D341Med (cell line): ENCODE results near the gene IGIP.
A peak's percentile ranks its signal among the peaks of the same experiment; 100 is the strongest.

Experiments used
- DNase-seq: peaks from one replicate; pipeline ENCODE4 v3.0.0; 2012; ENCODE audit warnings: low spot score

IGIP gene

GRCh38 chr5:140125637-140126036 lies at the start of gene IGIP:
Gene IGIP (plus strand): TSS chr5:140125937. CDS start chr5:140128477, 2,540 bp downstream.
- DNase-seq: no peak

GRCh38 chr5:140076142-140076541 lies 49.6 kb upstream of the IGIP start:
- DNase-seq: no peak

DNA sequence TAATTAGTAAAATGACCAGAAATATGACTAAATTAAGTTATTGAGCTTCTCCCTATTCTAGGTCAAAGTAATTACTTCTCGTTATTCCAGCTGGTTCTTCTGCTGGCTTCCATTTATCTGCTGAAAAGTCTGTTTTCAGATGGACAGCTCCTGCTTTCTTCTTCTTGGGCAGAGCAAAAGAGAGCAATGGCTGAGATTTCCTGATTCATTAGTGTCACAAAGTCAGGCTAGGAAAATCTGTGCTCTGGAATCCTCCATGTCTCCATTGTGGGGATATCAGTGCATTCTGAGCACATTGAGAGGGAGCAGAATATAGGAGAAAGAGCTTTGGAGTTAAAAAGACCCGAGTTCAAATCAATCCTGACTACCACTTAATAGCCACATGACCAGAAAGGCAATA lies 48.9 kb upstream of the IGIP start:
- no peak for DNase-seq

- no peak for DNase-seq
Observed at GRCh38 chr5:140083120-140083519, 42.6 kb upstream of the IGIP start.

- DNase-seq: no peak
Observed at GRCh38 chr5:140083650-140084049, 42.1 kb upstream of the IGIP start.

- DNase-seq: no peak
Observed at GRCh38 chr5:140084541-140084940, 41.2 kb upstream of the IGIP start.

GRCh38 chr5:140090251-140090650 lies 35.5 kb upstream of the IGIP start:
- DNase-seq: no peak

- no peak for DNase-seq
Observed at GRCh38 chr5:140093179-140093578, 32.6 kb upstream of the IGIP start.

- DNase-seq: no peak
Observed at GRCh38 chr5:140093866-140094265, 31.9 kb upstream of the IGIP start.

DNA sequence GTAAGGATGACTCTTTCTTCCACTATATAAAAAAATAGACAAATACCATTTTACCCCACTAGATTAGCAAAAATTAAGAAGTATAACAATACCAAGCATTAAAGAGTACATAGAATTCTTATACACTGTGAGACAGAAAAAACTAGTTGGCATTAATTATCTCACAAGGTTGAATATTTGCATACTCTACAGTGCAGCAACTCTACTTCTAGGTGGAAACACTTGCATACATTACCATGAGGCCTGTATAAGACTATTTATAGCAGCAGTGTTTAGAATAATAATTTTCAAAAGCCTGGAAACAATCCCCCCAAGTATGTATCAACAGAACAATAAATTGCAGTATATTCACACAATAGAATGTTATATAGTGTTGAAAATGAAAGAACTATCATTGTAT lies 30.8 kb upstream of the IGIP start:
- no peak for DNase-seq

DNA sequence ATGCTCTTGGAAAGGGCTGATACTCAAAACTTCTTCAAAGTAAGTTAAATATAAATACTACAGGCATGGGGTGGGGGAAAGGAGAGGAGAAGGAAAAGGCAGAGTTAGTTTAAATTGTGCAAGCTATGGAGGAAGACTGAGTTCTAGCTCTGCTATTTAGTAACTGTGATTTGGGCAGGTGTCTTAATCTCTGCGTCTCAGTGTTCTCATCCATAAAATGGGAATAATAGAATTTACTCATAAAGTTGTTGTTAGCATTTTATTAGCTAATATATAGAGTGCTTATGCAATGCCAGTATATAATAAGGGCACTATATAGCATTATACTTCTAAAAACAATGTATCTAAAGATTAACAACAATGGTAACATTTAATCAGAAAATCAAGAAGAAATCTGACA lies 24.6 kb upstream of the IGIP start:
- no peak for DNase-seq

DNA sequence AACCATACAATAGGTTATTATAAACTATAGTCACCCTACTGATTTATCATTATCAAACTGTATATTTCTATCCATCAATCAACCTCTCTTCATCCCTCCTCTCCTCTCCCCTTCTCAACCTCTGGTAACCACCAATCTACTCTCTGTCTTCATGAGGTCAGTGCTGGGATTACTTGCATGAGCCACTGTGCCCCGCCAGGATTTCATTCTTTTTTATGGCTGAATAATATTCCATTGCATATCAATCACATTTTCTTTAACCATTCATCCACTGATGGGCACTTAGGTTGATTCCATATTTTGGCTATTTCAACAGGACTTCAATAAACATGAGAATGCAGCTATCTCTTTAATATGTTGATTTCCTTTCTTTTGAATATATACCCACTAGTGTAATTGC lies 22.6 kb upstream of the IGIP start:
- DNase-seq: no peak

- no peak for DNase-seq
Observed at GRCh38 chr5:140104100-140104499, 21.6 kb upstream of the IGIP start.

DNA sequence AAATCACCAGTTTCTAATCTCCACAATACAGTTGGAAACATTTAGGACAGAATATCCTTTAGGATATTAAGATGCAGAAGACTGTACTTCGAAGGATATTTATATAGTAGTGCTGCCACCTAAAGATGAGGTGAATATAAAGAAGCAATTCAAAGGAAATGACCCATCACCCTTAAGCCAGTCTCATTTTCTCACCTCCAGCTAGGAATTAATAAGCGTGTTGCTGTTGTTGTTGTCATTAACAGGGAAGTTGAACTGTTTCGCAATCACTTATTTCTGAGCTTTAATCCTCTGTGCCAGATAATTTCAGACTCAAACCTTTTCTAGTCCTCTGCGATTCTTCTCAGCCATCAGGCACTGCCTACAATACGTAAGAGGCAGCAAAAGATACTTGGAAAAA lies 19.6 kb upstream of the IGIP start:
- no peak for DNase-seq

DNA sequence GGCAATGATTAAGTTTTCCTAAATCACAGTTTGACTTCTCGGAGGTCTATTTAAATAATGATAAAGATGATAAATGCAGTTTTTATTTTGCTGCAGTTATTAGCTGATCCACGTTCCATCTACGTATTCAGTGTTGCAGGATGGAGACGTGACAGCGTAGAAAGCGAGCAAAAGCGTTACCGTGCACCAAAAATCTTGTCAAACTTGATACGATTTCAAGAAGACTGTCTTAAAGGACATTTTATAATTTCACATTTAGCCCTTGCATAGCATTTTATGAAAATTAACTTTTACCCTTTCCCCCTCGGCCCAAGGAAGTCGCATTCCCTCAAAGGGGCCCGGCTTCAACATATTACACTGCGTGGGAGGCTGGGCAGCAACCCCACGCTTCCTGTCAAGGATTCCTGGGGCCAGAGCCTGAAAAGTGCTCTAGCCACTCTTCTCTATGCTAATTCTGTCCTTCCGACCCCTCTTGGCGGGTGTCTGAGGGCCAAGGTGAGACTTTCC lies 18.9 kb upstream of the IGIP start:
- DNase-seq: no peak

- peak; percentile 93 for DNase-seq
Observed at GRCh38 chr5:140107312-140108092, 18.2 kb upstream of the IGIP start.

DNA sequence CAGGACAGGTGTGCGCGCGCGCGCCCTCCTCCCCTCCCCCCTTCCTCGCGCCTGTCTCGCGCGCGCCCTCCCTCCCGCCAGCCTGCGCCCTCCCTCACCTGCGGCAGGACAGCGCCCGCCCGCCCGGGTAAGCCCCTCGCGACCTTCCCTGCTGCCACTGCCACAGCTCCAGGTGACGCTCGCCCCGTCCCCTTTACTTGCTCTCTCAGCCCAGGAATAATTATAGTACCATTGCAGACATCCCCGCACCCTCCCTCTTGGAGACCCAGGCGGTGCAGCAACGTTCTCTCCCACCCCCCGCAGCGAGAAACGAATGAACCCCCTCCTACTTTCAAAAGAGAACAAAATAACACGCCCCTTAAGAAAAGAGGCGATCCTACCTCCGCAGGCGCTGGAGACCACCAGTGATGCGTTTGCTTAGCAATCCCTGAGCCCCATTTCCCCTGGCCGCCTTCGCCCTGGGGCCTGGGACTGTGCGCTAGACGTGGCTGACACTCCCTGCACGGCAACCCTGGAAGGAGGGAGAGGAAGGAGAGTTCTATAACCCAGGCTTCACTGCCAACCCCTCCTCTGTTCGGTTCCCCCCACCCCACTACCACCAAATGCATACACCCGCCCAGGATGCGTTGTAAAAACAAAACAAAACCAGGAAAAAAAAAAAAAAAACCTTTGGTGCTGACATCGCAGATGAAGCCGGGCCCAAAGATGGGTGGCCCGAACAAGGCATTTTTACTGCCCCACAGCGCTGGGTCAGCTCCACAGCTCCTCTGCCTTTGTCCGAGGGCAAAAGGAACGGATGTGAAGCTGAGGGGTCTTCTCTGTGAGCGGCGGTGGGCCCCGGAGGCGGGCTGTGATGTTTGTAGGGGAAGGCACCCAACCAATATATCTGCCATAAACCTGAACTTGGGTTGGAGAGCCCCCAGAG lies 17.4 kb upstream of the IGIP start:
- DNase-seq: peak; percentile 57

DNA sequence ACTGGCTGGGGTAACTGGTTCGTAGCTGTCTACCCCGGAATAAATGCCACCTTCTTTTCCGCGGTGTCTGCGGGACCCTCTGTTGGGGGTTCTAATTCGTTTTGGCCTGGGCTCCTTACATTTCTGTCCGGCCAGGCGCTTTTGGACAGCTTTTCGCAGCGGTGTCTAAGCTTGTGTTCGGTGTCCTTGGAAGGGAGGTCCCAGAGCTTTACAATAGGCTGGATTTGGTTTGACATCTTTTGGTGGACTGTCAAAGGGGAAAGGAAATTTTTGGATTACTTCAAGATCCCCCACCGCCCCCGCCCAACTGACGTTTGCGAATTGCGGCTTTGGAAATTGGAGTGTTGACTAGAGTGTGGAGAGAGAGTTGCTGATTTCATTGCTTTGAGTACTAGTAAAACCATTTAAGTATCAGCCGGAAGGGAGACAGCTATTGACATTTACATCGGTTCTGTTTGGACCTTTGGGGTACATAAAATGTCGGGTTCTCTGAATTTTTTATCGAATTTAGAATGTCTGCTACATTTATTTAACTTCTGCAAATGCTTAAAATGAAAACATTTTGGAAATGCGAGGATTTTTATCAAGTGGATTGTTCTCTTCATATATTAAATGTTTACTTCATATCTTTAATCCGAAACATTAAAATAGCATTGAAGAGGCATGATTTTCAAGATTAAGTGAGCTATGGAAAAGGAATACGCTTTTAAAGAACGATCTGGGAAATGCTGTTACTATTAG lies 16.5 kb upstream of the IGIP start:
- no peak for DNase-seq

DNA sequence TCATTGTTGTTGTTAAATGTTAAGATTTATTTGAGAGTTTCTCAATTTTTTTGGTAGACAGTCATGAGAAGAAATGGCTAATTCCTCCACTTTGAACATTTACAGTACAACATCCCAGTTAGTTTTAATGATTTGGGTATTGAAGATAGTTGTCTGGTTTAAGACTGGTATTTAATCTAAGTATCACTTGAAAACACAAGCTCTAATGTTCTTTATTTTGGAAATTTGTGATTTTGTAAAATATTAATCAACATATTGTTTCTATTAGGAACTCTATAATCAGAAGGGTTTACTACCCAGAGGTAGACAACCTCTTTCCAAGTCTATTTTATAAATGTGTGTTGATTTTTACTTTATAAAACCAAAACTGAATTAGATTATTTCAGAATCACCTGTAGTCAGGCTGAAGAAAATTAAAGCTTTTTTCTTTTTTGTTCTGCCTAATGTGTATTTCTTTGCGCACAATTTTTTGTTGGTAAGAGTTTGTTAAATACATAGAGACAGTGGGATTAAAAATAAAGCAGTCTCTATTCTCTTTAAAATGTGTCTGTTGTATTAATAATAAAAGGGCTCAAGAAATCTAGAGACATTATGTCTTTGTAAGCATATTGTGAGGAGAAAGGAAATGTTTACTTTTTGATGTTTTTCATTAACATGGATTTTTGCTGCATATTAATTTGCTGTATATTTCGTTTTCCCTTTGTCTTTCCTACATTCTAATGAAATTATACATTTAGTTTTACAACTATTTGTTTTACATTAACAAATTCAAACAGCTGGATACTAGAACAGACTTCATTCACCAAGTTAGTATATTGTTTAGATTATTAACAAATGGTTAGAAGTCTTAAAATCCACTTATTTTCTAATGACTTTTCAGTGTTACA lies 15.7 kb upstream of the IGIP start:
- DNase-seq: no peak

- DNase-seq: no peak
Observed at GRCh38 chr5:140110646-140110957, 15.1 kb upstream of the IGIP start.
